ENCODE data around the gene KRT74.

KRT74 gene

DNA sequence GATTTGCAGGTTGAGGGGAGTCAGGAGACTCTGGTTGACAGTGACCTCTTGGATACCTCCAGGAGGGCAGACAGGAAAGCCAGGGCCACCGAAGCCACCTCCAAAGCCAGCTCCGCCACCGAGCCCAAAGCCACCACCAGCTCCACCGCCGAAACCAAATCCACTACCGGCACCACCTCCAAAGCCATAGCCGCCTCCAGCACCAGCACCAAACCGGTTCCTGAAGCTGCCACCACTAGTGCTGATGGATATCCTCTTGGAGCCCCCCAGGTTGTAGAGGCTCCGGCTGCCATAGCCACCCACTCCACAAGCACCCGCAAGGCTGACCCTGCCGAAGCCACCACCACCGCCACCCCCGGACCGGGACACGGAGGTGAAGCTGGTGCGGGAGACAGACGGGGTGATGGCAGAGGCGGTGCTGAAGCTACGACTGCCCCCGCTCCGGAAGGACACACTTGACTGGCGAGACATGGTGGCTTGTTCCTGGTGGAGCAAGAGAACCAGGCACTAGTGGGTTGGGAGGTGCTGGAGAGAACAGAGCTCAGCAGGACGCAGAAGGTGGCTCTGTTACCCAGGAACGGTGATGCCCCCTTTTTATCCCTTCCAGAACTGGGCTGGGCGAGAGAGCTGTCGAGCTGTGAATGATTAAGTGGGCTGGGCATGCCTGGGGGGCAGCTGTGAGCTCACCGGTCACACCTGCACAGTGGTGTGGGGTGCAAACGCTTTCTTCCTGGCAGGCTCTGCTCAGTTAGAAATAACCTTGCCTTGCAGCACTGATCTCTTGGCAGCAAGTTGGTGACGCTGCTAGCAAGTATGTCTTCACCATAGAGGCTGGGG, 53.6 kb downstream of the KRT74 start, which contains the start of gene KRT5:
Gene KRT5, minus strand, starts transcription at position 569 of the 837 bp plus-strand sequence. Its CDS starts 98 bp downstream, at position 471.
- DNase-seq (ENCODE audit: low read depth) = no peak

DNA sequence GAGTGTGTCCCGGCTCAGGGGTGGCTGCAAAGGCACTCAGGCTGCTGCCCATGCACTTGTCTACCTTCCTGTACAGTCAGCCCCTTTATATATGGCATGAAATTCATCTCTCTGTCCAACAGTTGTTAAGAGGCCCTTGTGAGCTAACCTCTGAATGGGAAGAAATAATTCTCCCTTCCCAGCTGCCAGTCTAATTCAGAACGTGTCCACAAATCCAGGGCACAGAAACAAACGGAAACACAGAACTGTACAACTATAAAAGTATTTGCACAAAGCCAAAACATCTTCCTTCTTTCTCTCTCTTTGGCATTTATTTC, 54.3 kb downstream of the KRT74 start:
- DNase-seq (ENCODE audit: low read depth) = no peak

DNA sequence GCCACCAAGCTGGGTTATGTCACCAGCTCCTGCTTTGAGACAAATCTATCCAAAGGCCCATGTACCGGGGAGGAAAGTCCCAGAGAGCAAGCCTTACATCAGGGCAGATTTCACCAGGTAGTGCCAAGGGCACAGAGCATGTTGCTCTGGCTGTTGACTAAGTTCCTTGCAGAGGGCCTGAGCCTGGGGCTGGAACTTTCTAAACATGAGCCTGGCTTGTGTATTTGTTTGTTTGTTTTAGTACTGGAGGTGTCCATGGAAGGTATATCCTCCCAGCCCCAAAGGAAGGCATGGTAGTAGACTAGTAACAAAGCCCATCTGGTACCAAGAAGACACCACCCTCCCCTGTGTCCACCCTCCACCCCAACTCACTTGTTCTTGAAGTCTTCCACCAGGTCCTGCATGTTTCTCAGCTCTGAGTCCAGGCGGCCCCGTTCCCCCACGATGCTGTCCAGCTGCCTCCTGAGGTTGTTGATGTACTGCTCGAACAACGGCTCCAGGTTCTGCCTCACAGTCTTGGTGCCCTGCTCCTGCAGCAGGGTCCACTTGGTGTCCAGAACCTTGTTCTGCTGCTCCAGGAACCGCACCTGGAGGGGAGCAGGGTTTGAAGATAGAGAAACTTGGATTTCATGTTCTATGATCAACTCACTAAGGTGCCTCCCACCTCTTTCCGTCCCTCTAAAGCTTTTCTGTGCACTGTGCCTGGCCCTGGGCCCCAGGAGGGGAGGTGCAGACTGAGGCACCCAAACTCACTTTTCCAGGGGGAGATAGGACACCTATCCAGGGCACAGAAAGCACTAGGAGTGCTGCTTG, 54.9 kb downstream of the KRT74 start:
- no peak for DNase-seq (ENCODE audit: low read depth)

DNA sequence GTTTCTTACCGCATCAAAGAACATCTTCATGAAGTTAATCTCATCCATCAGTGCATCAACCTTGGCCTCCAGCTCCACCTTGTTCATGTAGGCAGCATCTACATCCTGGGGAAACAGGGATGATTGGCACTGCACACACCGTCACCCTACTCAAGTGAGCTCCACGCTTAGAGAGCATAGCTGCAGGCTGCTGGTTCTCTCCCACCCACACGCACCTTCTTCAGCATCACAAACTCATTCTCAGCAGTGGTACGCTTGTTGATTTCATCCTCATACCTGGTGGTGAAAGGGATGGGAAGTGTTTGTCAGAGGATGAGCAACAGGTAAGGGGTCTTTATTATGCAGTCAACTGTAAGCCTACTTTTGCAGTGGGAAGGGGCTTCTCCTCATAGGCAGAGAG, 55.8 kb downstream of the KRT74 start:
- DNase-seq (ENCODE audit: low read depth) = no peak

DNA sequence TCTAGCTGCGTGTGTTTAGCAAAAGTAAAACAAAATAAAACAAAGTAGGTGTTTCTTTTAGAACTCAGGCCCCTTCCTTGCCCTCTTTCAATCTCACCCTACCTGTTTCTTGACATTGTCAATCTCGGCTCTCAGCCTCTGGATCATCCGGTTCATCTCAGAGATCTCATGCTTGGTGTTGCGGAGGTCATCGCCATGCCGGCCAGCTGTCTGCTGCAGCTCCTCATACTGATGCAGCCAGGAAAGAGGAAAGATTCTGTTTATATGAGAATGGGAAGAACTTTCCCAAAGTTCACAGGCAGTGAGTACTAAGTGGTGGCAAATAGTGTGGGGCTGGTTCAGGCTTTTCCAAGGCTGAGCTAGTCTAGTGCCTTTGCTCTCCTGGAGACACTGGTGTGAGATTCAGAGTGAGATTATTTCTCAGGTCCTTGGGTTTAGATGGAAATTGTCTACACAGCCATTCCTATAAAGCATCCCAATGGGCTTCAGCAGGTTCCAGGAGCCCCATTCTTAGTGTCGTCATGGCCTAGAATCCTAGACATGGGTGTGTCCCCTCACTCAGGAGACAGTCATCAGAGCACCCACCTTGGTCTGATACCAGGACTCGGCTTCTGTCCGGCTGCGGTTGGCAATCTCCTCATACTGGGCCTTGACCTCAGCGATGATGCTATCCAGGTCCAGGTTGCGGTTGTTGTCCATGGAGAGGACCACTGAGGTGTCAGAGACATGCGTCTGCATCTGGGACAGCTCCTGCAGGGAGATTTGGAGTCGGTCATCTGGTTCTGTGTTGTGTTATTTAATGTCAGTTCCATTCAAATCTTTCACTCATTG, 56.4 kb downstream of the KRT74 start:
- no peak for DNase-seq (ENCODE audit: low read depth)

DNA sequence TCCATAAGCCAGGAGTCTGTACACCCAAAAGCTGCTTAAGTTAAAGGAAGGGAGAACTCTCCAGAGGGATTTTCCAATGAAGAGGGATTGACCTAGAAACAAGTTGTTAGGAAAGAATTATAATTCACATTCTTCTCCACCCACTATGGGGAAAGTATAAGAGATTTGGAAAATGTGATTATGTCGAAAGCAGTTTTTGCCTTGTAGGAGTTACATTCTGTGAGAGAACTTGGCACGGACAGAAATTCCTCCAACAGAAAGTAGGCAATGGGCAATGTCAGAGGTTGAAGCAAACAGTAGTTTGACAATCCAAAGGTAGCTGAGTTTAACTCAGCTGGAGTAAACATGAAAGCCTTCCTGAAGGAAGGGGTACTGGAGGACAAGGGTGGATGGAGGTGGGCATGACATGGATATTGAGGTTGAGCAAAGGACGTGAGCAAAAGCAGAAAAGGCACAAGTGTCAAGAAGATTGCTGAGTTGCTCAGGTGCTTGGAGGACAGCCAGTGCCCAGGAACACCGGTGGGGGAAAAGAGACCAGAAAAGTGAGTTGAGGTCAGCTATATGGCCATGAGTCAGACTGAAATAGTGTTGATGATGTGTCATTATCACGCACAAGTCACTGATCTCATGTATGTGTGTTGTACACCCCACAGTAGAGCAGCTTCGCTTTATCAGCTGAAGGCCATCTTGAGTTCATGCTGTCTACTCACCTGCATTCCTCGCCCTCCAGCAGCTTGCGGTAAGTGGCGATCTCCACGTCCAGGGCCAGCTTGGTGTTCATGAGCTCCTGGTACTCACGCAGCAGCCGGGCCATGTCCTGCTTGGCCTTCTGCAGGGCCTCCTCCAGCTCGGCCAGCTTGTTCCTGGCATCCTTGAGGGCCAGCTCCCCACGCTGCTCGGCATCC, 57.5 kb downstream of the KRT74 start:
- peak; percentile 23 for DNase-seq (ENCODE audit: low read depth)

Measured in EH (cell line).